ENCODE results near the gene FARP1.

FARP1 gene

DNA sequence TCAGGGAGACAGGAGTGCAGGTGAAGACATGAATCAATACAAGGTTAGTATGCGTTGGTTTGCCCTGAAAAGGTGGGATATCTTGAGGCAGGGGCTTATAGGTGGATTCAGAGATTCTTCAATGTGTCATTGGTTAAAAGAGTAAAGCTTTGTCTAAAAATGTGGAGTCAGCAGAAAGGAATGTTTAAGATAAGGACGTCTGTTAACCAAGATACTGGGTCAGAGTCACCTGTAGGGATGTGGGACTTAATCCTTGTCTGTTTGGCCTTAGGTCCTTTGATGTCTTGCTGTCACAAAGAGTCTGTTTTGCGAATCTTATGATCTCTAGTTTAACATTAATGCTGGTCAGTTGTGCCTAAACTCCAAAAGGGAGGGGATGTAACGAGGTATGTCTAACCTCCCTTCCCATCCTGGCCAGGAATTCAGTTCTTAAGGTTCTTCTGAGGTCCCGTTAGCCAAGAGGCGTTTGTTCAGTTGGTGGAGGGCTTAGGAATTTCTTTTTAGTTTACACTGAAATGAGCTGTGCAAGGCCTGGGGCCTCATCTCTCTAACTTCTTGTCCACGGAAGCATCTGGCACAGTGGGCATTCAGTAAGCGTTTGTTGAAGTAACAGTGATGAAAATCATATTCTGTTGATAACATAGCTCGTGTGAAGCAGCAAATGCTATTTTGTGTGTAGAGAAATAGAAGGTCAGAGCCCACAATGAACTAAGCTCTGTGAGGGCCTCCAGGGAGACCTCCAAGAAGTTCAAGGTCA lies 130.4 kb downstream of the FARP1 start:
- Mint-ChIP-seq H3K9me3 (no peaks in the 10 kb centered on the region), H3K4me1 (no peaks in the 10 kb centered on the region), H3K4me3 (no peak overlapping the region), H3K27ac (no peak overlapping the region), H3K27me3 (no peaks in the 10 kb centered on the region), H3K36me3 (no peaks in the 10 kb centered on the region)
- DNase-seq, result no peak
- CTCF ChIA-PET, result no interaction called here

- Mint-ChIP-seq H3K4me1 (no peaks in the 10 kb centered on the region), H3K4me3 (no peak overlapping the region), H3K27me3 (no peaks in the 10 kb centered on the region), H3K27ac (no peak overlapping the region), H3K9me3 (no peaks in the 10 kb centered on the region), H3K36me3 (no peaks in the 10 kb centered on the region)
- CTCF ChIA-PET, result no interaction called here
- no peak for DNase-seq
Observed at GRCh38 chr13:98273824-98274742, 131.2 kb downstream of the FARP1 start.

GRCh38 chr13:98274921-98275487 lies 132.1 kb downstream of the FARP1 start:
- Mint-ChIP-seq H3K4me1 (peaks cover 3% of the 10 kb centered on the region), H3K27me3 (peaks cover 4% of the 10 kb centered on the region), H3K27ac (no peak overlapping the region), H3K9me3 (no peaks in the 10 kb centered on the region), H3K4me3 (no peak overlapping the region), H3K36me3 (no peaks in the 10 kb centered on the region)
- no peak for DNase-seq
- CTCF ChIA-PET, result no interaction called here

- peaks cover 3% of the 10 kb centered on the region for H3K4me1 Mint-ChIP-seq
- H3K9me3 Mint-ChIP-seq, result no peaks in the 10 kb centered on the region
- CTCF ChIA-PET, result no interaction called here
- DNase-seq, result no peak
- no peaks in the 10 kb centered on the region for H3K36me3 Mint-ChIP-seq
- no peak overlapping the region for H3K4me3 Mint-ChIP-seq
- H3K27ac Mint-ChIP-seq, result no peak overlapping the region
- H3K27me3 Mint-ChIP-seq, result peaks cover 4% of the 10 kb centered on the region
Observed at GRCh38 chr13:98275681-98276171, 132.8 kb downstream of the FARP1 start.

GRCh38 chr13:98276486-98276885 lies 133.6 kb downstream of the FARP1 start:
- Mint-ChIP-seq H3K36me3 (no peaks in the 10 kb centered on the region), H3K27me3 (peaks cover 4% of the 10 kb centered on the region), H3K27ac (no peak overlapping the region), H3K4me3 (no peak overlapping the region), H3K4me1 (peaks cover 3% of the 10 kb centered on the region), H3K9me3 (no peaks in the 10 kb centered on the region)
- DNase-seq, result no peak
- CTCF ChIA-PET, result no interaction called here

DNA sequence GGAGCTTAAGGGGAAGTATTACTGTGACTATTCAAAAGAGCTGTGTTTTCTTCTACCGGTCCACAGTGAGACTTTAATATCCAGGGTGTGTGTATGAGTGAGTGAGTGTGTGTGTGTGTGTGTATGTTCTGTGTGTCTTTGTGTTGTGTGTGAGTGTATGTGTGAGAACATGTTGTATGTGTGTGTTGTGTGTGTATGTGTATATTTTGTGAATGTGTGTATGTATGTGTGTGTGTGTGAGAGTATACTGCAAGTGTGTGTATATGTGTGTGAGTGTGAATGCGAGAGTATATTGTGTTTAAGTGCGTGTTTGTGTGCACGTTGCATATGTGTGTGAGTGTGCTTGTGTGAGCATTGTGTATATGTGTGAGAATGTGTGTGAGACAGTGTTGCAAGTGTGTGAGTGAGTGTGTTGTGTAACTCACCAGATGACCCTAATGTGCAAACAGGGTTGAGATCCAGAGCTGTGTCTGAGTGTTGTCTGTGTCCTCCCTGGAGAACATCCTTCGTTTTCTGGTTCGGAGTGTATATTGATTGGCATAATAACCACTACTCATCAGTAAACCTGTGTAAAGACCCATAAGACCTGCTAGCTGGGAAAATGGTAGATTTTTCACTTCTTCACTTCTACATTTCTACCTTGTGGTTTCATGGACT lies 135.3 kb downstream of the FARP1 start:
- Mint-ChIP-seq H3K4me3 (no peak overlapping the region), H3K4me1 (peaks cover 3% of the 10 kb centered on the region), H3K27ac (no peak overlapping the region), H3K9me3 (no peaks in the 10 kb centered on the region), H3K36me3 (no peaks in the 10 kb centered on the region), H3K27me3 (peaks cover 4% of the 10 kb centered on the region)
- CTCF ChIA-PET, result interaction anchor here (0.7 kb wide), 1 partner anchor 31 kb away, joined by 3 read pairs; no protein-coding TSS in a partner anchor
- no peak for DNase-seq

GRCh38 chr13:98279473-98280175 lies 136.7 kb downstream of the FARP1 start:
- CTCF ChIA-PET, result no interaction called here
- no peak overlapping the region for H3K27ac Mint-ChIP-seq
- peaks cover 4% of the 10 kb centered on the region for H3K27me3 Mint-ChIP-seq
- H3K36me3 Mint-ChIP-seq, result no peaks in the 10 kb centered on the region
- peaks cover 3% of the 10 kb centered on the region for H3K4me1 Mint-ChIP-seq
- no peaks in the 10 kb centered on the region for H3K9me3 Mint-ChIP-seq
- DNase-seq, result peak; percentile 28
- H3K4me3 Mint-ChIP-seq, result peak overlapping the region; percentile 18

DNA sequence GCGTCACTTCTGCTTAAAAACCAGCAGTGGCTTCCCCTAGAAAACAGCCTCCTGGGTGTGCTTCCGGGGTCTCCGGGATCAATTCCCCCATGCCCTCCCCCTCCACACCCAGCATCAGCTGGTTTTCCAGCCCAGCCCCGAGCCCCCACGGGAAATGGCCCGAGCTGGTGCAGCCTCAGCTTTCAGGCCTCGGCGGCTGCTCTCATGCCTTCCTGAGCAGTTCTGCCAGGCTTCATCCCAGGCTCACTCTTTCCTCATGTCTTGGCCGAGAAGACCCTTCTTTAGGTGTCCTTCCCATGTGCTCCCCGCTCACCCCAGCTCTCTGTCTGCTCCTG lies 137.2 kb downstream of the FARP1 start:
- H3K4me3 Mint-ChIP-seq, result no peak overlapping the region

GRCh38 chr13:98284679-98285078 lies 141.8 kb downstream of the FARP1 start:
- CTCF ChIA-PET, result no interaction called here
- H3K36me3 Mint-ChIP-seq, result no peaks in the 10 kb centered on the region
- H3K27ac Mint-ChIP-seq, result no peak overlapping the region
- no peak overlapping the region for H3K4me3 Mint-ChIP-seq
- no peak for DNase-seq
- H3K27me3 Mint-ChIP-seq, result peaks cover 4% of the 10 kb centered on the region
- H3K9me3 Mint-ChIP-seq, result no peaks in the 10 kb centered on the region
- H3K4me1 Mint-ChIP-seq, result peaks cover 3% of the 10 kb centered on the region

More for the DNA sequence above, 137.2 kb downstream of the FARP1 start:
- CTCF ChIA-PET, result no interaction called here
- Mint-ChIP-seq H3K27ac (no peak overlapping the region), H3K36me3 (no peaks in the 10 kb centered on the region), H3K4me1 (peaks cover 3% of the 10 kb centered on the region), H3K27me3 (peaks cover 4% of the 10 kb centered on the region), H3K9me3 (no peaks in the 10 kb centered on the region)
- no peak for DNase-seq

DNA sequence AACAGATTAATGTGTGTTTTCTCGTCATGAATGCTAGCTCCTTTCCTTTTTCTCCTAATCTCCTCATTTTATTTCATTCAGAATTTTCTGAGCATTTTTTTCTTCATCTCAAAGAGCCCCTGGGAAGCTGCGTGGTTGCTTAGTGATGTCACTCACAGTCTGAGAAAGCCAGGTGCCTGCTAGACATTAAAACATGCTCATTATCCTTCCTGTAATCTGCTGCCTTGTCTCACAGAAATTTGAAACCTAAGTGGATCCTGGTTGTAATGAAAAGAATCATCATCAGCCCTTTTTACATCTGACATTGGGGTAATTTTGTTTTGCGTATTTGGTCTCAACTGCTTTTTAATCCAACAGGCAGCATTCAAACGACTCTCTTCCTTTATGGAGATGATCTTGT lies 142.4 kb downstream of the FARP1 start:
- Mint-ChIP-seq H3K4me1 (no peaks in the 10 kb centered on the region), H3K4me3 (no peak overlapping the region), H3K36me3 (no peaks in the 10 kb centered on the region), H3K9me3 (no peaks in the 10 kb centered on the region), H3K27me3 (no peaks in the 10 kb centered on the region), H3K27ac (no peak overlapping the region)
- CTCF ChIA-PET, result no interaction called here
- DNase-seq, result no peak

DNA sequence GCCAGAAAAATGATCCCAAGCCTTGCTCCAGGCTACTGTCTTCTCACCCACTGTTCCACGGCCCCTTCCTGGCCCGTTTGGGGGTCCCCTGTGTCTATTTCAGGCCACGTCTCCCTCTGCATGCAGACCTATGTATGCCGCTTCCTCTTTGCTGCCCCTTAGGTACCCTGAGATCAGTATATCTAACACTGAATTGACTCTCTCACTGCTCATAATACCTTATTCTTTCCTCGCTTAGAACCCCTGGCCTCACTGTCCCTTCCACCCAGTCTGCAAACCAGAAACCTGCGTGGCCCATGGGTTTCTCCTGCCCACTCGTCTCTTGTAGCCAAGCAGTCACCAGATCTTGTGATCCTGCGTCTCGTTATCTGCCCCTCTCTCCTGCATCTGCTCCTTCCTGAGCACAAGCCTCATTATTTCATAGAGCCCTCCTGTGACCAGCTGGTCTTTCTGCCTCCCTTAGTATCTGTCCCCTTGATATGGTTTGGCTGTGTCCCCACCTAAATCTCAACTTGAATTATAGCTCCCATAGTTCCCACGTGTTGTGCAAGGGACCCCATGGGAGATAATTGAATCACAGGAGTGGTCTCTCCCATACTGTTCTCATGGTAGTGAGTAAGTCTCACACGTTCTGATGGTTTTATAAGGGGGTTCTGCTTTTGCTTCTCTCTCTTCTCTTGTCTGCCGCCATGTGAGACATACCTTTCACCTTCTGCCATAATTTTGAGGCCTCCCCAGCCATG lies 143.1 kb downstream of the FARP1 start:
- Mint-ChIP-seq H3K4me1 (no peaks in the 10 kb centered on the region), H3K9me3 (no peaks in the 10 kb centered on the region), H3K36me3 (no peaks in the 10 kb centered on the region), H3K4me3 (no peak overlapping the region), H3K27me3 (no peaks in the 10 kb centered on the region), H3K27ac (no peak overlapping the region)
- CTCF ChIA-PET, result no interaction called here
- no peak for DNase-seq

GRCh38 chr13:98286799-98287198 lies 143.9 kb downstream of the FARP1 start:
- no peaks in the 10 kb centered on the region for H3K4me1 Mint-ChIP-seq
- H3K9me3 Mint-ChIP-seq, result no peaks in the 10 kb centered on the region
- no peak for DNase-seq
- no peaks in the 10 kb centered on the region for H3K36me3 Mint-ChIP-seq
- no peak overlapping the region for H3K4me3 Mint-ChIP-seq
- H3K27ac Mint-ChIP-seq, result no peak overlapping the region
- CTCF ChIA-PET, result no interaction called here
- H3K27me3 Mint-ChIP-seq, result no peaks in the 10 kb centered on the region

GRCh38 chr13:98288211-98288610 lies 145.3 kb downstream of the FARP1 start:
- Mint-ChIP-seq H3K27ac (no peak overlapping the region), H3K27me3 (no peaks in the 10 kb centered on the region), H3K36me3 (no peaks in the 10 kb centered on the region), H3K4me3 (no peak overlapping the region), H3K4me1 (no peaks in the 10 kb centered on the region), H3K9me3 (no peaks in the 10 kb centered on the region)
- CTCF ChIA-PET, result interaction anchor here (0.6 kb wide), 1 partner anchor 43 kb away, joined by 4 read pairs; no protein-coding TSS in a partner anchor
- DNase-seq, result no peak

Data from activated naive CD4-positive, alpha-beta T cell treated with anti-CD3 and anti-CD28 coated beads, Interleukin-2, amount 10 ng/mL, durations not matched to agents 7 days and 5 days (primary cell).